HL-60 (cell line): ENCODE measurements around the gene LIFR.

Source experiments
- DNase-seq, 2 experiments: peaks; one replicate each; pipeline ENCODE4 v3.0.0-alpha.2; 2010 to 2020; ENCODE audit warnings: low read depth in 1 of 2, low spot score in 1 of 2
- H3K27ac ChIP-seq: fragments of 250-450 bp; sonication (Bioruptor Pico); replicated peaks from 2 replicates; pipeline ENCODE4 v1.5.1; 2020; ENCODE audit warnings: mild to moderate bottlenecking, moderate library complexity
- H3K27me3 ChIP-seq: fragments of 250-450 bp; sonication (Bioruptor Pico); 2 replicates; pipeline ENCODE4 v1.5.1; 2021; ENCODE audit warnings: mild to moderate bottlenecking, moderate library complexity; ENCODE audit not compliant: insufficient read depth, poor library complexity, severe bottlenecking
- H3K4me3 ChIP-seq: replicated peaks from 2 replicates; pipeline ENCODE4 v1.5.1; 2011; ENCODE audit warnings: mild to moderate bottlenecking, control low read depth, low read length; ENCODE audit not compliant: insufficient read depth
- CTCF ChIP-seq: IDR thresholded peaks from one replicate; pipeline ENCODE4 v1.5.1; 2011; ENCODE audit warnings: low read length, control low read depth, inconsistent platforms; ENCODE audit not compliant: insufficient read depth
- GABPA ChIP-seq: IDR thresholded peaks from 2 replicates; pipeline ENCODE4 v1.6.1; 2012; ENCODE audit warnings: low read depth
- POLR2AphosphoS5 ChIP-seq: IDR thresholded peaks from 2 replicates; pipeline ENCODE4 v1.6.1; 2012; ENCODE audit warnings: low read depth
- REST ChIP-seq: IDR thresholded peaks from 2 replicates; pipeline ENCODE4 v1.6.1; 2012; ENCODE audit warnings: low read depth; ENCODE audit not compliant: insufficient replicate concordance
- SPI1 ChIP-seq: IDR thresholded peaks from 2 replicates; pipeline ENCODE4 v1.6.1; 2012; ENCODE audit warnings: low read depth, mild to moderate bottlenecking, borderline replicate concordance

The LIFR gene

DNA sequence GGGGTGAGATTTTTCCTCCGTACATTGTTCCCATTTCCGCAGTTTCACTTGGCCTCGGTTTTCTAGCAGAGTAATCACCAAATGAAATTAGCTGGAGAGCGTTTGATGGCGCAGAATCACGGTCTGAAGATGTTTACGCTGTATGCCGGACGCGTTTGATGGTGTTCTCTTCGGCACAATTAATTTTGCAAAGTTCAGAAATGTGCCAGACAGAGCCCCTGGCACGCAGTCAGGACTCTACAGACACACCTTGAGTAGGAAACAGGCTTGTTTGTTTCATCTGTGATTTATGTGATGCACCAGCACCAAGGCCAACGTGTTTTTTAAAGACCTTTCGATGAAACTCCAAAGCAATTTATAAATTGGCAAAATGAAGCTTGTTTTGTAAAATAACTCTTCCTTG, 863 bp upstream of the LIFR start:
- TF ChIP-seq SPI1 (no peak), CTCF (no peak), GABPA (no peak), POLR2AphosphoS5 (no peak), REST (no peak)
- H3K4me3 ChIP-seq: no peak overlapping the region
- H3K27ac ChIP-seq: no peak overlapping the region
- DNase-seq: no peak
- peaks cover 57% of the 10 kb centered on the region for H3K27me3 ChIP-seq

- H3K27ac ChIP-seq: no peak overlapping the region
- no peak for DNase-seq
- no peak overlapping the region for H3K4me3 ChIP-seq
- TF ChIP-seq GABPA: no peak
- TF ChIP-seq POLR2AphosphoS5: no peak
- TF ChIP-seq CTCF: no peak
- TF ChIP-seq SPI1: no peak
- TF ChIP-seq REST: no peak
- H3K27me3 ChIP-seq: peaks cover 57% of the 10 kb centered on the region
Observed at GRCh38 chr5:38556088-38556598, 303 bp downstream of the LIFR start.

GRCh38 chr5:38555354-38556087, 925 bp downstream of the LIFR start:
- H3K27me3 ChIP-seq: peaks cover 57% of the 10 kb centered on the region
- no peak overlapping the region for H3K27ac ChIP-seq
- no peak for TF ChIP-seq GABPA
- no peak for TF ChIP-seq SPI1
- no peak for TF ChIP-seq POLR2AphosphoS5
- no peak for TF ChIP-seq CTCF
- no peak for TF ChIP-seq REST
- no peak for DNase-seq
- H3K4me3 ChIP-seq: no peak overlapping the region
